ENCODE data around the gene KIAA1217.

GRCh38 chr10:24550680-24551079, 341.7 kb downstream of the KIAA1217 start:
- TF ChIP-seq ZNF335 (tag by site-specific recombination; conservative IDR thresholded peaks at IDR 0.05) (no peak), ZNF626 (tag by site-specific recombination; IDR thresholded peaks at IDR 0.05) (no peak), REST (tag by site-specific recombination; IDR thresholded peaks at IDR 0.05) (no peak), ZNF558 (tag by site-specific recombination; IDR thresholded peaks at IDR 0.05) (no peak), CTCF (tag by site-specific recombination; IDR thresholded peaks at IDR 0.05) (no peak)
